HG02642 (cell line): ENCODE measurements around the gene B3GNT4.
"Not testable (repeated sequence)": the region's sequence is repeated elsewhere in the genome, so short reads cannot be mapped to it uniquely, and the experiment has no call there.

Experiments used
- ATAC-seq: cut with Tn5 transposase; IDR thresholded peaks from one replicate; pipeline ENCODE4 v1.9.1; 2021; ENCODE audit warnings: mild to moderate bottlenecking; ENCODE audit not compliant: unreplicated experiment, poor library complexity

B3GNT4 gene

DNA sequence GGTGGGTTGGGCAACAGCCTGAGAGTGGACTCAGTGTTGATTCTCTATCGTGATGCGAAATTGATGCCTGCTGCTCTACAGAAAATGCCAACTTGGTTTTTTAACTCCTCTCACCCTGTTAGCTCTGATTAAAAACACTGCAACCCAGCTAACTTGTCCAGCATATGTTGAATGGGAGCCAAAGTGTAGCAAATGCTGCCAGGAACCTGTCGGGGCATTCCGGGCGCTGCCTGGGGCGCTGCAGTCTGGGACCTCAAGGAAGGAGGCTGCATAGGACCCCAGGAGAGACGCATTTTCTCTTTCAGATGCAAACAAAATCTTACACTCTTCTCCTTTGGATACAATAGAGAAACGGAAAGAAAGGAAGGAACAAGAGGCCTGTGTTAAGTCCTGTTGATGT lies 3.9 kb downstream of the B3GNT4 start:
- no peak for ATAC-seq

DNA sequence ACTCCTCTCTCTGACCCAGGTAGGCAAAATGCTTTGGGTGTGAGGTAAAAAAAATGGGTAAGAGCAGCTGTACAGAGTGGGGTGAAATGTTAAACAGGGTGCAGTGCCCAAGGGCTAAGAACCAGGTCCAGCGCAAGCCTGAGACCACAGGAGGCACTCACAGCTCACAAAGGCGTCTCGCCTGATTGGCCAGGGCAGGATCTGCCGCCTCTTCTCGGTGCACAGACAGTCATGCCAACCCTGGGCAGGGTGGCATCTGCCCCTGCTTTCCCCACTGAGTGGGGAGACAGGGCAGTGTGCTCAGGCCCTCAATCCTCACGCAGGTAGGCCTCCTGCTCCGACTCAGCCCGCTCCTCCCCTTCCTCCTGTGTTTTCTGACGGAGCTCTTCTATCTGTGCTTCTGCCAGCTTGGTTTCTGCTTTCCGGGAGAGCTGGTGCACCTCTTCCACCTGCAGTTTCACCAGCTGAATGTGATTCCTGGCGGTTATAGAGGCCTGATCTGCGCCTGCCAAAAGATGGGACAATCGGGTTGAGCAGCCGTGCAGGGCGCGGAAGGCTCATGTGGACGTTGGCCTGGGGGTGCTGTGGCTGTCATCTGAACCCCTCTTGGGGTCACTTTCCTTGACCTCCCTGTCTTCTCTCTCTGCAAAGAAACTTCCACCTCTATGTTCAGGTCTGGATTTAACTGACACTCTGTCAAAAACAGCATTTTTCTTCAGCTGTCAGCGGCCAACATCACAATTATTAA lies 4.7 kb downstream of the B3GNT4 start:
- no peak for ATAC-seq

DNA sequence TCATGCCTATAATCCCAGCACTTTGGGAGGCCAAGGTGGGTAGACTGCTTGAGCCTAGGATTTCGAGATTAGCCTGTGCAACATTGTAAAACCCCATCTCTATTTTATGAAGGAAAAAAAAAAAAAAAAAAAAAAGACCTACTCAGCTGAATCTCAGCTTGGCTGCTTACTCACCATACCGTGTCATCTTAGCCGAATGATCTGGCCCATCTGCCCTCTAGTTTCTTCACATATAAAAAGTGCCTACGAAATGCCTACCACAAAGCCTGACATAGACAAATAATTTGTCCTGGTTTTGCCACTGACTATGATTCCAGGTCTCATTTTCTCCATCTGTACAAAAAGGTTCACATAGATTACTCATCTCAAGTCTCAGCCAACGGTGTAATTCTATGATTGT lies 12.3 kb downstream of the B3GNT4 start:
- ATAC-seq = no peak

DNA sequence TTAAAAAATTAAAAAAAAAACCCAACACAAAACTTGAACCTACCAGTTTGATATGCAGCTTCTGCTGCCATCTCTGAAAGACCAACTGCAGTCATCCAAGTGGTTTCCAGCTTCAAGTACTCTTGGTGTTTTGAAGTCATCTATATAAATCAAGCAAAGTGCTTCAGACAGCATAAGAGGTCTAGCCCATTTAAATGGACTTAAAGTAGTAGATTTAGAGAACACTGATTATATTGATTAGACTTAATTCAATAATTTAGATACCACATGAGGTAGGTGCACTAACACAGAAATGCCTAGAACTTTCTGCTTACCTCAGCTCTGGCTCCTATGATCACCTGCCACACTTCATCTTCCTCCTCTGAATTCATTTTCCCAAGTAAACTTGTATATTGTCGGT lies 12.9 kb downstream of the B3GNT4 start:
- ATAC-seq = no peak

DNA sequence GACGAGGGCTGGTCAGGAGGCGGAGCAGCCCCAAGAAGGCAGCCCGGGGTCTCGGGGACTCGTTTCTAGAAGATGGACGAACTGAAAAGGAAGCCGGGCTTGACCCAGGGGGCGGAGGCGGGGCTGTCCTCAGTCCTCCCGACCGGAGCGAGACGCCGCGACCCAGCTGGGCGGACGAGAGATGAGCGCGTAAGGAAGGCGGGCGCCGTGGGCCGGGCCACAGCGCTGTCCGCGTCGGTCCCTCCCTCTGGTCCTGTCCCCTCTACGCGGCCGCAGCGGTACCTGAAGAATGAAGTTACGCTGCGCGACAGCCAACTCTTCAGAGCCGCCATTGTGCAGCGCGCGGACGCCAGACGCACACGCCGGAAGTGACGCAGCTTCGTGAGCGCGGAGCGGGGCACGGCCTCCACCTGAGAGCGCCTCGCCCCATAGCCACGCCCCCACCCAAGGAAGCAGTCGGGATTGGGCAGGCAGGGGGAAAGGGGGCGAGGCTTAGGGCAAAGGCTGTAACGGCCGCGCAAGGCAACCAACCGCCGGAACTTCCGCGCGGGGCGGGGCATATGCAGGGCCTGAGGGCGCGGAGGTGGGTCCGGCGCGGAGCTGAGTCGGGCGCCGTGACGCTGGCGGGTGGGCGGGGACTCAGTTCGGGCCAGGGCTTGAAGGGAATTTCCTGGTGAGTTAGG lies 22.3 kb downstream of the B3GNT4 start, which contains the start of gene DIABLO:
Gene DIABLO, minus strand, starts transcription at position 370 of the 683 bp plus-strand sequence. Its CDS starts 38 bp downstream, at position 332.
- ATAC-seq = peak; percentile 89

DNA sequence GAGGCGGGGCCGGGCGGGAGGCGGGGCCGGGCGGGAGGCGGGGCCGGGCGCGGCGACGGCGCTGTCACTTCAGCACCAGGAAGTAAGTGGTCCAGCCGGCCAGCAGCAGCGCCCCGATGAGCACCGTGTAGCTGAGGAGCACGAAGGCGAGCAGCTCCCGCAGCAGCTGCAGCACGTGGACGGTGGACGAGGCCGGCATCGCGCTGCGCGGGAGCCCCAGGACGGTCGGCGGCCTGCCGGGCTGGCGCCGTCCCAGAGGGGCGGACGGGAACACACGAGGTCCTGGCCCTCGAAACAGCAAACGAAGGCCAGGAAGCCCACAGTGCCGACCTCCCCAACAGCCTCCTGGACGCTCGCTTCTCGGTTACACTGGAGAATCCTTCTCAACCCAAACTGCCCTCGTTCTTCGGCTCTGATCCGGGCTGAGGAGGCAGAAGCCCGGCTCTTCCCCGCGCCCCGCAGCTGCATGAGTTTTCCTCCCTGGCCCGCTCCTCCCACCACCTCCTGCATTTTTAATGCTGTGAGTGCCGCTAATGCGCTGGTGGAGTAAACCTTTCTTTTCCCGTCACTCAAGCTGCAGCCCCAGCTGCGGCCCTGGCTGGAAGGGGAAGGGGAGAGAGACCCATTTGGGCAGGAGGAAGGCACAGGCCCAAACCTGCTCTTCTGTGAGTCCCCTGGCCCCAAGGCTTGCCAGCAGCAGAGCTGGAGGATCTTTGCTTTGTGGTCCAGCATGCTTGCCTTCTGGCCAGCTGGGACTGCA lies 23.0 kb downstream of the B3GNT4 start:
- no peak for ATAC-seq

DNA sequence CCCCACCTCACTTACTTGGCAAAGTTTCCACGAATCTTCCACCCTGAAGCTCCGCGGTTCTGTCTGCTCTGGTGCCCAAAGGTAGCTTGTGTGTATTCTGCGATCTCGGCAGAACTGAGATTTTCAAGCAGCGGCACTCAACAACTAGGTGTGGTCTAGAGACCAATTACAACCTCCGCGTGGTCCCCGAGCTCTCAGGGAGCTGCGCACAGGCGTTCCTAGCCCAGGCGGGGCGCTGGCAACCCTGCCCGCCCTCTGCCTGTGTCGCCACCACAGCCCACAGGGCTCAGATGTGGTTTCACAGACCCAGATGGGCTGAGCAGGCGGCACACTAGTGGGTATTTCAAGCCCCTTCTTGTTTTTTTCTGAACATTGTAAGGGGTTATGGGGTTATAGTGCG lies 23.8 kb downstream of the B3GNT4 start:
- no peak for ATAC-seq

DNA sequence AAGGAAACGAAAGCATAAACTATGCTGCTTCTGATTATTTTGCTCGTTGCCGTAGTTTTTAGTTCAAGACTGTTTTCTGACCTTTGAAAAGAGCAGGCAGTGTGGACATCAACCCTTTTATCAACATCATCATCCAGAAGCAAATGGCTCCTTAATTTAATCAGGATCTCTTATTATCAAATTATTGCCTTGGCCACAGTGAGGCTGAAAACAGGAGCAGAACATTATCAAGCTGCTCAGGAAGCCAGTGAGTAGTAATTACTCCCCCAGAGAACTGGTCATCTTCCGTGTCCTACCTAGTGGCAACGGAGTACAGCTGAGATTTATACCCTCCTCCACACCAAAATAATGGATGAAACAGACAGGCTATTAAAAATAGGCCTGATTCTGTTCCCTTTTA lies 24.6 kb downstream of the B3GNT4 start:
- no peak for ATAC-seq

DNA sequence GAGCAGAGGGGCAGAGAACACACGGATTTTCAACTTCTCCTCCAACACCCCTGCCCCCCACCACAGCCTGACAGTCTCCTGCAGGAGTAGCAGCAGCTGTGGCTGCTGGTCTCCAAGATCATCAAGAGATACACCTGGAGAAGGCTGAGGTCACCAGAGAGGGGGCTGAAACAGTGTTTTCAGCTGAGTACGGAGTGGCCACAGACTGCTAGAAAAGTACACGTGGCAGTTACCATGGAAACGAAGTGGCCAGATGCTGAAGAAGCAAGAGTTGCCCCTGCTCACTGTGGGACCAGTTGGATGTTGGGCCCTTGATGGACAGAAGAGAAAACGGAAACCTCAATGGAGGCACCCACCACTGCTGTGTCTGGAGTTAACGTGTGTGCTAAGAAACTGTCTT lies 27.3 kb downstream of the B3GNT4 start:
- no peak for ATAC-seq

DNA sequence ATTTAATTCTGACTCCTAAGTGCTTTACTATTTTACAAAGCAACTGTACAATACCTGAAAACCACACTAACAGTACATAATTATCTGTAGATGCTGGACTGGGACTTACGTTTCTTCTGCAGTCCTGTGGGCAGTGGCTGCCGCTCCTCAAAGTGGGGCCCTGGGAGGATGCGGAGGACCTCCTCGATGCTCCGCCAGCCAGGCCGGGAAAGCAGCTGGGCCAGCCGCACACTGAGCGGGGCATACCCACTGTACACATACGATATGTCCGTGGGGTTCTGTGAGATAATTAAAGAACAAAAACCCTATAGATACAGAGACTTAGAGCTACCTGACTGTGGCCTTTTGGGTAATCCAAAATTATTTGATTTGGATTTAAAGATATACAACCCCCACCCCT lies 29.2 kb downstream of the B3GNT4 start:
- ATAC-seq = no peak

DNA sequence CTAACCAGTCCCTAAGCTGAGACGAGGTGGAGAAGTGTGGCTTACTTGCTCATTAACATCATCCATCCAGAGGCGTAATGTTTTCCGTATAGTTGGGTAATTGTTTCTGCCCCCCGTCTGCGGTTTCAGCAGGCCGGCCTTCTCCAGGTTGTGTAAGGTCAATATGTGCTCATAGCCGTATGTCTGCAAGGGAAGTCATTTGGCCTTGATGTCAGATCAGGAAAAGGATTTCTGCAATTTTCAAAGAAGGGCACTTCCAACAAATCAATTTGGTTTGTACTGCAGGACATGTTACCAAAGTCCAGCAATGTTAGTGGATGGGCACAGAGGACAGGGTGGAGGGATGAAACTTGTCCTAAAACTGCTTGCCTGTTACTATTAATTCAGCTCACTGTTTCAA lies 32.2 kb downstream of the B3GNT4 start:
- no peak for ATAC-seq

DNA sequence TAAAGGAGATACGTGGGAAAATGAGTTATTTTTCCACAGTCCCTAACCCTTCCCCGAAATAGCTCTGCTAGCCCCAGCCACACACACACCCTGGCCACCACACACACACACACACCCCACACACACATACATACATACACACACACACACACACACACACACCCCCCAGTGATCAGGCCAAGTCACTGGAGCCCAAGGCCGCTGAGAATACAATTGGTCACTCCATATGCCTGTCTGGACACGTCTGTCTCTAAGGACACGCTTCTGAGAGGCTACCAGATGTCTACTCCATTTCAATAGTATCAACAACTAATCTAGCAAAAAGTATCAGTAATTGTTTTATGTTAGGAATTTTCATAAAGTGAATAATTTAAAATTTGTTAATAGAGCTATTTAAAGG lies 35.4 kb downstream of the B3GNT4 start:
- ATAC-seq = no peak

DNA sequence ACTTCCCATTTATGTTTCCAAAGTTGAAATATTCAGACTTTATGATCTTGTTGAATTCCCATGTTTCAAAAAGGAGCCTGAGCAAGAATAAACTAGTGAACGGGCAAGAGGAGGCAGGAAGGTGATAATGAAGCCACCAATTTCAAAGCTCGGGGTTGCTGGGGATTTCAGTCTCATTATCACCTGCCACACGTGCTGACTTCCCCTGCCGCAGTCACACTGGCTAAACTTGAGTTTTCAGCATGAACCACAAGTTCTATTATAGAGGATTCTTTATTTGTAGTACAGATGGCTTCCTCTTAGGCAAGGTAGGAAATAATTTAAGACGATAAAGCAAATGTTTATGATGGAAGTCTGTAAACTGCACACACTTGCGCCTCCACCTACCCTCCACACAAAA lies 40.5 kb downstream of the B3GNT4 start:
- no peak for ATAC-seq

DNA sequence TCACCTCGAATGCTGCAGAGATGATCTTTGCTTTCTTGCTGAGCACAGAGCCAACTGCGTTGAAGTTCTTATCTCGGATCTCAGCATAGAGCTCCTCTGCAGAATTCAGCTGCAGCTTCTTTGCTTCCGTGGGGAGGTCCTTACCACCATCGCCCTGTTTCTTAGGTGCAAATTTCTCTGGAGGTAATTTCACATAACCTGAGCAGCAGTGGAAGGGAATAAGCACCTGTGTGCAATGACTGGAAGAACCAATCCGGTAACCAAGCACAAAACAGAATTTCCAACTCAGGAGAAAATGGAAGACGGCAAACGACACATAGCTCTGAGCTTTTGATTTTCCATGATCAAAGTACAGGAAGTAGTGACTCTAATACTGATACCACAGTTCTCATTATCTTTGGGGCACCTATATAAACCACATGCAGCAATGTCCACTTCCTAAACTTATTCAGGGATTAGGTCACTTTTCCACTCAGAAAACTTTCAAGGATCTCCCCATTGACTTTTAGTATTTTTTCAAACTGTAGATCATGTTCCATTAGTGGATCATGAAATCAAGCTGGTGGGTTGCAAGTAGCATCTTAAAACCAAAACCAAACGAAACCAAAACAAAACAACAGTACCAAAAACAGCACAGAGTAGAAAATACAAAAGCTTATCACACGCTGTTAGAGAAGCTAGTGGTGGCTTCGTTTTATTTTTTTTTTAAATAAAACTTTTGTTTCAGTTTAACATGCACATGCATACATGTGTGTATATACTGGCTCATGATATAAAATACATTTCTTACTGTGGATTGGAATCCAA lies 41.3 kb downstream of the B3GNT4 start:
- ATAC-seq = no peak

DNA sequence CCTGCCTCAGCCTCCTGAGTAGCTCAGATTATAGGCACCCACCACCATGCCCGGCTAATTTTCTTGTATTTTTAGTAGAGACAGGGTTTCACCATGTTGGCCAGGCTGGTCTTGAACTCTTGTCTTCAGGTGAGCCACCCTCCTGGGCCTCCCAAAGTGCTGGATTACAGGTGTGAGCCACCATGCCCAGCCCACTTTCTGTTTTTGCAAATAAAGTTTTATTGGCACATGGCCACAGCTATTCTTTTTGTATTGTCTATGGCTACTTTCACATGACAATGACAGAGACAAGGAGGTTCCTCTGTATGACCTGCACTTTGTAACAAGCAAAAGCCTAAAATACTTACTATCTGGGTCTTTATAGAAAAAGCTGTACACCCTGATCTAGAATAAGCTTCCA lies 42.0 kb downstream of the B3GNT4 start:
- no peak for ATAC-seq

DNA sequence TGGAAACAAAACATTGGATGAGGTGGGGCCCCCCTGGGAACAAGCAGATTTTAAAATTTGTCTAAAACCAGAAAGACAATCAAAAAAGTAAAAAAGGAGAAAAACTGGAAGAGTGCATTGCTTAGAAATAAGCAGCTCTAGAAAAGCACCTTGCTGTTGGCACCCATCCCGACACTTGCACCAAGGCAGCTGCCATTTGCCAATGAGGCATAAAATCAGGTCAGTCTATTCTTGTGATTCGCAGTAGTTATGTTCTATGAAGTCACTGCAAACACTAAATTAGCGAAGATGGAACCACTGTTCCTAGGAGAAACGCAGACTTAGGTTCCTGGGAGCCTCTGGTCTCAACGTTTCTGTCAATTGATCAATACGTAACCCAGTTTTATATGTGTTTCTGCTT lies 46.5 kb downstream of the B3GNT4 start:
- ATAC-seq = no peak

DNA sequence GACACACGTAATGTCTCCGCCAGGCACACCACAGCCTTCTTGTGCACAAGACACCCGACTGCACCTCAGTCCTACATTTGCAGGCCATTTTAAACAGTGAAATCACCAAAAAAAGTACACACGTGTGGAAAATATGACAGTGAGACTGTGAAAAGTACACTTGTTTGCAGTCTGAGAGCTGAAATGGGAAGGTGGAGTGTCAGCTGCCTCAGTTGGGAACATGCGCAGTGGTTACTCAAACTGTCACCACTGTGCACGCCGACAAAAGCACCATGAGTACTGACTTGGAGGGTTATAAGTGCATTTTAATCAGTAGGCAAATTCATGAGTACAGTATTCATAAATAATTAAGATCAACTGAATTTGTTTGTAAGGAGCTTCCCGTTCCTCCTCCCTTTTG lies 47.0 kb downstream of the B3GNT4 start:
- no peak for ATAC-seq

DNA sequence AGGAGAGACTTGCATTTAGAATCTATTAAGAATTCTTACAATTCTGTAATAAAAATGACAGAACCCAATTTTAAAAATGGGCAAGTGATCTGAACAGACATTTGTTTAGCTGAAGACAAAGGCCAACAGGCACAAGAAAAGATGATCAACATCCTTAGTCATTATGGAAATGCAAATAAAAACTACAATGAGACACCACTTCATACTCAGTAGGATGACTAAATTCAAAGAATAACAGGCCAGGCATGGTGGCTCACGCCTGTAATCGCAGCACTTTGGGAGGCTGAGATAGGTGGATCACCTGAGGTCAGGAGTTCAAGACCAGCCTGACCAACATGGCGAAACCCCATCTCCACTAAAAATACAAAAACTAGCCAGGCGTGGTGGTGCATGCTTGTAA lies 55.0 kb downstream of the B3GNT4 start:
- not testable (repeated sequence) for ATAC-seq
